ENCODE measurements around the gene AGXT2. TPM values are rescaled to one million over a fixed set of nuclear protein-coding genes. Genes with fewer than 3 reads are reported as not detected.

AGXT2 gene
- total and polyA plus RNA-seq, 10 of the 15 experiments (the other 5 are each of a cell fraction or from before 2014, with no cell fraction given): not detected

GRCh38 chr5:34991486-34992238, 56.1 kb downstream of the AGXT2 start:
- Histone ChIP-seq H3K9ac (ENCODE audit: control insufficient read depth, insufficient read depth, low read length) (no peak overlapping the region), H3K4me1 (ENCODE audit: control insufficient read depth, insufficient read depth, low read length) (no peaks in the 10 kb centered on the region), H4K20me1 (ENCODE audit: control insufficient read depth, insufficient read depth) (no peaks in the 10 kb centered on the region), H3K4me3 (no peak overlapping the region), H3K36me3 (ENCODE audit: control insufficient read depth in 2 of 2, insufficient read depth in 2 of 2, low read length in 1 of 2) (no peaks in the 10 kb centered on the region), H3K79me2 (ENCODE audit: control insufficient read depth, insufficient read depth, low read length) (no peaks in the 10 kb centered on the region), H3K27ac (ENCODE audit: control insufficient read depth, insufficient read depth) (no peak overlapping the region), H2AFZ (ENCODE audit: control insufficient read depth, low read depth, low read length) (no peak overlapping the region), H3K27me3 (replicated peaks in 1 of 2; ENCODE audit: control insufficient read depth in 2 of 2, insufficient read depth in 2 of 2, low read length in 1 of 2) (no peaks in the 10 kb centered on the region; a peak in 1 of 4 replicates), H3K4me2 (ENCODE audit: control insufficient read depth, insufficient read depth) (no peak overlapping the region), H3K9me3 (replicated peaks; ENCODE audit: control insufficient read depth, insufficient read depth, low read length) (no peaks in the 10 kb centered on the region)
- POLR2A ChIA-PET: no interaction called here
- CTCF ChIA-PET: interaction anchor here (0.7 to 2.2 kb wide), 3 partner anchors 10 to 34 kb away, joined by 3 to 12 read pairs (median 3); no protein-coding TSS in a partner anchor
- intact Hi-C loops (cut with micrococcal nuclease; ENCODE audit: unreplicated experiment): no loop called here
- RAD21 ChIA-PET (ENCODE audit: unreplicated experiment): no interaction called here
- no TSS peak for BruUV-seq (replicated peaks)
- no peak for FAIRE-seq
- no peak for DNase-seq (ENCODE audit: low read depth, low spot score)
- SMC1A ChIA-PET (ENCODE audit: uncharacterized antibody, unreplicated experiment): no interaction called here
- no peak for ATAC-seq
- in situ Hi-C loops (cut with MboI): no loop called here
- WGBS (ENCODE audit: insufficient coverage, insufficient replicate concordance, low lambda C conversion rate, missing lambda C conversion rate): 0% methylated on average over 2 of the region's 2 CpGs
- TF ChIP-seq IRF4 (IDR thresholded peaks at IDR 0.05; ENCODE audit: low read depth, low read length) (no peak), TARDBP (IDR thresholded peaks at IDR 0.05; ENCODE audit: borderline replicate concordance) (no peak), CBX5 (IDR thresholded peaks at IDR 0.05; ENCODE audit: low read depth) (no peak), HDAC6 (IDR thresholded peaks at IDR 0.05; ENCODE audit: unreplicated experiment) (no peak), JUNB (IDR thresholded peaks at IDR 0.05) (no peak), CEBPZ (IDR thresholded peaks at IDR 0.05; ENCODE audit: low read depth, low read length) (no peak), NR2C1 (IDR thresholded peaks at IDR 0.05) (no peak), YY1 (IDR thresholded peaks at IDR 0.05; ENCODE audit: low read depth, low read length) (no peak), BRCA1 (IDR thresholded peaks at IDR 0.05; ENCODE audit: low read depth, low read length) (no peak), CHD4 (IDR thresholded peaks at IDR 0.05) (no peak), IKZF2 (IDR thresholded peaks at IDR 0.05) (no peak), ASH2L (IDR thresholded peaks at IDR 0.05; ENCODE audit: borderline replicate concordance, low read depth) (no peak), HDAC2 (IDR thresholded peaks at IDR 0.05) (no peak), NR2F1 (conservative IDR thresholded peaks at IDR 0.05) (no peak), CEBPB (IDR thresholded peaks at IDR 0.05; ENCODE audit: borderline replicate concordance in 1 of 2, low read depth in 2 of 2, low read length in 2 of 2) (no peak), CUX1 (IDR thresholded peaks at IDR 0.05; ENCODE audit: insufficient replicate concordance, low read depth, low read length) (no peak), CBFB (IDR thresholded peaks at IDR 0.05; ENCODE audit: low read depth) (no peak)

Data from GM12878 (cell line).